Left cardiac atrium (tissue), 4 donors: ENCODE data around the gene DTX4. TPM values are rescaled to one million over a fixed set of nuclear protein-coding genes. Genes with fewer than 3 reads are reported as not detected.
A peak's percentile ranks its signal among the peaks of the same experiment; 100 is the strongest.

Experiments
- ATAC-seq, 2 donors: fragments of 200-7000 bp; cut with Tn5 transposase; one replicate each; pipeline ENCODE4 v1.9.1; 2020; ENCODE audit warnings: mild to moderate bottlenecking in 2 of 2, moderate library complexity in 2 of 2
- DNase-seq: peaks from one replicate; pipeline ENCODE4 v3.0.0-alpha.2; 2020
- intact Hi-C, 2 donors: fragments of 100-400 bp; cut with DNase I; formaldehyde crosslinking; loops; one replicate each; pipeline versions ENCODE4 v1.14.1 to v1.15.1; 2022 to 2023
- total RNA-seq, 2 donors: library from RNA; stranded (reverse); fragmentation: NEBNext Ultra II Directional; extraction: Animal tissue kit (Norgen Biotek cat#: 25700); gene quantifications; one replicate each; pipeline ENCODE4 v1.2.1, GENCODE V29; 2021
- donor health status: DM: no; HTN: yes; CAD: no.
- donor health status: DM: no; HTN: yes; CAD: no; lungs with severe emphysema.
- donor health status: DM: yes; HTN: yes; CAD: no.
- donor health status: Dilated cardiomyopathy.

The DTX4 gene
- total RNA-seq, 2 donors from 2014 or later, result 3.6 to 5.0 TPM

DNA sequence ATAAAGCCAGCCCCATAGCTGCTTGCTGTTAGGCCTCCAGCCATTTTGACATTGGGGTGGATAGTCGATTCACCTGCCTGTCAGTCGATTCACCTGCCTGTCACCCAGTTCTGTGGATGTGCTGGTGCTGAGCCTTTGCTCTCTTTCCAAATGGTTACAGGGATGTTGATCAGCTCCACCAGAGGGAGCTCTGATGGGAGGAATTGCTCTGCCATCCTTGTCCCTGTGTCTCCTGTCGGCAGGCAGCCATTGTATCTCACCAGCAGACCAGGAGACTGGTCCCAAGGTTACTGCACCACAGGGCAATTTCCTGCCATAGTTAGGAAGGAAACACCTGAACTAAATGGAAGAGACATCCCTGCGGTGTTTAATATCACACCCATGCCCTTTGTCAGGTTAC, 34.7 kb downstream of the DTX4 start:
- intact Hi-C loops, result loop anchor here (5.0 kb wide), 2 partner anchors 34 to 81 kb away; partner anchors contain the start of gene DTX4 (in 1 of the 2)
- ATAC-seq (peak; percentile 24 to 58), DNase-seq (peak; percentile 37)

DNA sequence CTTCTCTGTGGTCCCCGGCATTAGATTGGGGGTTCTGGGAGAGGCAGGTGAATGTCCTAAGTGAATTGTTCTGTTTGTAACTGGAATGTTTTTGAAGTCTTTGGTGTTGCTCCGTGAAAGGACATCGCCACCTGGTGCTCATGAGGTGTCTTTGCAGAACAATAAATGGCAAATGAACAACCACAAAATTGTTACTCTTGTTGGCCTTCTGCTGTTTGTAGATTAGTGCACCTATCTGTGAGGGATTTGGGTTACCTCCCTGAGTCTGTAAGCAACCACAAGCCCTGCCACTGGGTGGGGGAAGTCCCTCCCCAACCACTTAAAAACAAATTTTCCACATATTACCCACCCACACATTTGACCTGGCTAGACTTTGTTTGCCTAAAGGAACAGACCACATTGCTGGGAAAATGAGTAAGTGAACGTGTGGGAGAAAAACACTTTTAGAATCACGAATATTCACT, 36.1 kb downstream of the DTX4 start:
- ATAC-seq (peak; percentile 49 to 68), DNase-seq (peak; percentile 45)

DNA sequence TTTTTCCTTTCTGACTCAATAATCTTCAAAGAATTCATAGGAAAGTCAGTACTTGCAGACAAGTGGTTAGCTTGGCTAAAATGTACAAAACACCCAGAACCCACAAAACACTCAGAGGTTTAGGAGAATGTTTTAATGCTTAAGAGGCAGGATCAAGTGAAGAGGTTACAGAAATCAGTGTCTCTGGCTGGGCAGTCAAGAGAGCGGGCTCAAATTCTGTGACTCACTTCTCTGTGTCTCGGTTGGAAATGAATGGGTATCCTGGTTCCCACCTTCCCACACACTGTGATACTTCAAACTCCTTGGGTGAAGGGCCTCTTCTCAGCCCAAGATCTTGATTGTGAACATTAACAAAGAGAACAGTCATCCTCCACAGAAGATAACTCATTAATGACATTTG, 37.0 kb downstream of the DTX4 start:
- intact Hi-C loops, result loop anchor here (1.0 to 5.0 kb wide), 3 partner anchors 37 to 78 kb away; partner anchors contain the start of gene DTX4 (in 1 of the 2)
- DNase-seq (no peak), ATAC-seq (peak in 1 of 2 donors; percentile 33)

More for the DNA sequence above, 36.1 kb downstream of the DTX4 start:
- intact Hi-C loops, result loop anchor here (1.0 to 5.0 kb wide), 3 partner anchors 36 to 79 kb away; partner anchors contain the start of gene DTX4 (in 1 of the 2)

DNA sequence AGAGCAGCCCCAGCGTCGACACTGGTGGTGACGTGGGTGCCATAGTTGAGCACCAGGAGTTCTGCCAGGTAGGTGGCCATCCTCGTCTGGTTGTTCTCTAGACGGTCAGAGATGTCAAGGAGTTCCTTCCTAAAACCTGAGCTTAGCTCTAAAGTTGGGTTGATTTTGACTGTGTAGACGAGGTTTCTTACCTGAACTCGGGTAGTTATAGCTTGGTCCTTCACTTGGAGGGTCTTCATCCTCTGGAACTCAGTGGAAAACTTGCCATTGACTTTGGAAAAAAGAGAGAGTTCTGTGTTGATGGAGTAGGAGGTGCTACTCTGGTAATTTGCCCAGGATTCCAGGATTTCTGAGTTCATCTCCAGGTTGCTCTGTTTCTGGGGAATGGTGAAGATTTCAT, 40.3 kb downstream of the DTX4 start:
- no peak for DNase-seq
- ATAC-seq, result no peak
- intact Hi-C loops, result no loop called here

DNA sequence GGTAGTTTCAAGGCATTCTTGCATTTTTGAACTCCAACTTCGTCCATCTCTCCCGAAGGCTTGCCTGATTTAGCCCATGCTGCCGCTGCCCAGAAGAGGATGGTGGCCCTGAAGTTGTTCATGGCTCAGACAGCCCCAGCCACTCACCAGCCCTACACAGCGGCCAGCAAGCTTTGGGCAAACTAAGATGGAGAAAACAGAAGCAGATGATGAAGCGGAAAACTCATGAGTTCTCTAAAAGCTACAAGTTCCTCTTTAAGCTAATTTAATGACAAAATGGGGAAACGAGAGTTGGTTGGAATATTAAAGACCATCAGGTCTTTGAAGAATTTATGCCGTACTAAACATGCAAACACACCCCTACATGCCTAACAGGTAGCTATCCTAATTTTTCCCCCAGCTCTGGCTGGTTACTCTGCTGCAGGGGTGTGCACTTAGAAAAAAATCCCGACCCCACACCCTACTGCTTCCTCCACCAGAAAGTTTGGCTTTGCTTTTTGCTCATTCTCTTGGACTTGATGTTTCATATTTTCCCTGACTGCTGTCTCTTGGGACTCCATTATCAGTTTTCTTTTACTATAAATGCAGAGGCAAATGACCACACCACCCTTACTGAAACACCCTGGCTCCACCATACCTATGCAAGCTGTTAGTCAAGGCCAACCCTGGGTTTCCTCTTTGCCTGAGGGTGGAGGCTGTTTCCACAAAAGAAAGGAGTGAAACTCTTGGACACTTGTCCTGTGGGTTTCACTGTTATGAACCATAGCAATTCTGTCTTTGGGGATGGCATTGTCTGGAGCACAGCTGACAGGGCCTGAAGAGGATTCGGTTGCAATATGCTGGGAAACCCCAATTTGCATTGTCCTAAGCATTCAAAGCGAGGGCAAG, 41.1 kb downstream of the DTX4 start, which contains the start of gene MPEG1:
MPEG1 (minus strand) TSS at position 184 of the 888 bp plus-strand sequence; CDS start at position 122, 62 bp downstream.
- ATAC-seq (peak; percentile 26 to 44), DNase-seq (no peak)
- intact Hi-C loops, result no loop called here

DNA sequence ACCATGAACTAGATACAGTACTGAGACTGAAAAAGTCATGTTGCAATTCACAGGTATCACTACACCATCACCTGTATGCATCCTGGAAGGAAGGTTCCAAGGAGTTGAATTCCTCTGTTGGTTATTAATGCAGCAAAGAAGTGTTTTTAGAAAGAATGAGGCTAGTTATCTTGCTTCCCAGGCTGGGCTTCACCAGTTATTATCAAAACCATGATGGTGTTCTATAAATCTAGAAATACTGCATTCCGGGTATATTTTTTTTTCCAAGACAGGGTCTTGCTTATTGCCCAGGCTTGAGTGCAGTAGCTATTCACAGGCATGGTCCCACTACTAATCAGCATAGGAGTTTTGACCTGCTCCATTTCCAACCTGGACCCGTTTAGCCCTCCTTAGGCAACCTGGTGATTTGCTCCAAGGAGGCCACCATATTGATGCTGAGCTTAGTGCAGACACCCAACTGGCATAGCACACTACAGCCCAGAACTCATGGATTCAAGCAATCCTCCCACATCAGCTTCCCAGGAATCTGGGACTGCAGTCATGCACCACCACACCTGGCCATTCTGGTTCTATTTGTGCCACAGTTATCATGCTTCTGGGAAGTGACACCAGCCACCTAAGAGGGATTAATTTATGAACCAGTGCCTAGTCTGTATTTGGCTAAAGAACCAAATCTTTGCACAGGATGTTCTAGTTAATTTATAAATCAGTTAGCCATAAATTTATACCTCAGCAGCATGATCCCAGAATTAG, 42.4 kb downstream of the DTX4 start:
- no peak for ATAC-seq
- no peak for DNase-seq
- intact Hi-C loops, result no loop called here

DNA sequence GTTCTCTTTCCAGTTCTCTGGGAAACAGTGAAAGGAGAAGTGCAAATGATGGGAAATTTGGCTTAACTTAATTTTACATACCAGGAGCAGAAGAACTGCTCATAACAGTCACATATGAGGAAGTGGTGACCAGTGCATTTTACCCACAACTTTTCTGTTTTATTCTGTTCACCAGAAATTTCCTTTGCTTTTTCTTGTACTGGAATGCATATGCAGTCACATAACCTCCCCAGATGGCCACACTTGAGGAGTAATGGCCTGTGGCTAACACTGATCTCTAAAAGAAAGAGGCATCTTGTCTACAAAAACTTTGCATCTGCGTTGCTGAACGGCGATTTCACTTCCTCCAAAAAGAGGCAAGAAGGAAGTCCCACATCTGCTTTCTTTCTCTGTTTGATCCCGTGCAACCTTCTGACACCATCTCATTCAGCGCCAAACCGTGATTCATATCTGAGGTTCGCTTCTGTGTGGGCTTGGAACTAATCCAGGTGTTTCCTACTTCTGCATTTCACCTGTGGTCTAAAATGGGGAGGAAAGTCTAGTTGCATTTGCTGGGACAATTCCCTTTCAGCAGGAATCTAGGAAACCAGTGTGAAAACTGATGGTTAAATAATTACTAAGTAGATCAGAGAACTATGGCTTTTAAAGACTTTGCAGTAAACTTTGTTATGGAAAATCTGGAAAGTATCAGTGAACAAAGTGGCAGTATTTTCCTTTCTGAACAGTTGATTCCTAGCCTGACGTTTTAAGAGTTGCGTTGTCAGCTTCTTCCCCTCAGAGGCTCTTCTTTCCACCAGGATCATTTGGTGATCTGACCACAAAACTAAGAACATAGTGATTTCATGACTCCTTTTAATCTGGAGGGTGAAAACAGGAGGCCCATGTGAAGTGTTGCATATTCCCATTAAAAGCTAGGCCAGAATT, 45.0 kb downstream of the DTX4 start:
- ATAC-seq, result peak; percentile 48 to 61
- intact Hi-C loops, result no loop called here
- no peak for DNase-seq

DNA sequence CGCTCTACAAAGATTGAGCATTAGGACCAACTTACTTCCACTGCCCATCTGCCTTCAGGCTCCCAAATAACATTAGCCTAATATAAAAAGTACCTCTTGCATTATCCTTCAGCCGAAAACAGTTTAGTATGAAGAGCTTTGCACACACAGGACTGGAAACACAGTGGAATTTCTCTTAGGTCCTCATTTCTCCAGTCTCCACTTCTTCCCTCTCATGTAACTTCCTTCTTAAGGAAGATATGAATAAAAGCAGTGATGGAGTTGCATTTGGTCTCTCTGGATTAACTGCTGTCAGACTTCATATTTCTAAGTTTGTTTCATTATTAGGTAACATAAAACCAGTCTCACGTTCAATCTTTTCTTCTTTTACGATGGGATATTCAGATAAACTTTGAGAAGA, 46.4 kb downstream of the DTX4 start:
- DNase-seq, result no peak
- intact Hi-C loops, result no loop called here

DNA sequence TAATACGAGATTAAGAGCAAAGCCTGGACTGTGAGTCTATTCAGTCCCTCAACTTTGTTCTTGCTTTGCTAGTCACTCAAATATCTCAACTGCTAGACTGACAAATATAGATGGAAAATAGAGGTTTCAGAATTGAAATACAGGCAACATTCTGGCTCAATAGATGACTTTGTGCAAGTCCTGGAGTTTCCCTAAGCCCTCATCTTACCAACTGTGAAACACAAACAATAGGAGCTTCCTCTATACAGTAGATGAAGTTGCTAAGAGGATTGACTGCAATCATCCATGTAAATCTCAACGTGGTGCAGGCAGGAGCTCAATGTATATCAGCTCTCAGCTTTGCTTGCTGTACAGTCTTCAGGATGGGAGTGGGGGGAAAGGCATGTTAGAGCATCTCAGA, 47.0 kb downstream of the DTX4 start:
- intact Hi-C loops, result no loop called here
- no peak for DNase-seq
- no peak for ATAC-seq

More for the DNA sequence above, 46.4 kb downstream of the DTX4 start:
- no peak for ATAC-seq

DNA sequence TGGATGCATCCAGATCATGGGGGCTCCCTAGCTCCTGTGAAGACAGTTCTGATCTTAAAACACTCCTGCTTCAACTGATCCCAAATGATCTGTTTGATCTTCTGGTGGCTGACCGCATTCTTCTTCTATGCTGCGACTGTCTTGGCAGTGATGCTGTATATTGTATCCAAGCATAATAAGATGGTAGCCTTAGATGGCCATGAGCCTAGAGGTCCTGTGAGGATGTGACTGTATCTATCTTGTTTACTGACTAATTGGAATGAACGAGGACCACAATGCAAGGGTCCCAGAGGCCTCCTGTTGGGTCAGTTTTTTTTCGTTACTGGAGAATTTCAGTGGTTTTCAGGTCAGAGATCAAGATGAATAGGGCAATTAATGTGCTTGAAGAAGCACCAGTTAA, 47.9 kb downstream of the DTX4 start:
- DNase-seq, result no peak
- intact Hi-C loops, result no loop called here
- ATAC-seq, result no peak

DNA sequence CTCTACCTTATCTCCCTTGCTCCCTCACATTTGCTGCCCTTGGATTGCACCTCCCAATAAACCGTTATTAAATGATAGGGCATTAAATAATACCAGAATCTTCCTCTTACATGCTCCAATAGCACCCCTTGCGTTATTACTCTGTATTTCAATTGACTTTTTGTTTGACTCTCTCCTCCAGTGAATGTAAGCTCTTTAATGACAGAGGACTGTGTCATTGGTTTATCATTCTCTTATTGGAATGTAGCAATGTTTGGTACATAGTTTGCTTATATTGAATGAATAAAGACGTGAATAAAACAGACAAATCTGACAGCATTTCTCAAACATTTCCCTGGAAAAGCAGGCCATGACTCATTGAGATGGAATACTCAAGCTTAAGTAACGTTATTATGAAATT, 49.5 kb downstream of the DTX4 start:
- intact Hi-C loops, result no loop called here
- ATAC-seq (peak in 1 of 2 donors; percentile 10), DNase-seq (no peak)

DNA sequence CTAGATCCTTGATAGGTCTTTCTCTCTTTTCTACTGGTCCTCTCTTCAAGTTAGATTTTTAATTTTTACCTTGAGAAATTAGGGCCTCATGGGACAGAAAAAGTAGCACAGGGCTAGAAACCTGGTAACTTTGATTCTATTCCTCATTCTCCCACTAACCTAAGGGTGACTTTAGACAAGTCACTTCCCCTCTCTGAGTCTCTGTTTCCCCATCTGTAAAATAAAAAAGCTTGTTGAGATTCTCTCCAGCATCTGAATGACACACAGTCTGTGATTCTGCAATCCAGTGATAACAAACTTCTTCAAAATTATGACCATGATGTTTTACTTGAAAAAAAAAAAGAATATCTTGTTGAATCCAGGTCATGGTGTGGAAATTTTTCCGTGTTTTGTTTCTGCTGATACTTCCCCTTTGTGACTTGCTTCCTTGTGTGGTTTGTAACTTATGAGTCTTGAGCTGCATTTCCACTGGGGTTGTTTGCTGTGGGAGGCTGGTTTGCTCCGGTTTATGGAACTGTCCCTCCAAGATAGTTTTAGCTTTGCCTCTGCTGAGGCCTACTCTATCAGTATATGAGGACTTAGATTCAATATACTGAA, 50.6 kb downstream of the DTX4 start:
- intact Hi-C loops, result no loop called here
- ATAC-seq (peak in 1 of 2 donors; percentile 37), DNase-seq (no peak)

DNA sequence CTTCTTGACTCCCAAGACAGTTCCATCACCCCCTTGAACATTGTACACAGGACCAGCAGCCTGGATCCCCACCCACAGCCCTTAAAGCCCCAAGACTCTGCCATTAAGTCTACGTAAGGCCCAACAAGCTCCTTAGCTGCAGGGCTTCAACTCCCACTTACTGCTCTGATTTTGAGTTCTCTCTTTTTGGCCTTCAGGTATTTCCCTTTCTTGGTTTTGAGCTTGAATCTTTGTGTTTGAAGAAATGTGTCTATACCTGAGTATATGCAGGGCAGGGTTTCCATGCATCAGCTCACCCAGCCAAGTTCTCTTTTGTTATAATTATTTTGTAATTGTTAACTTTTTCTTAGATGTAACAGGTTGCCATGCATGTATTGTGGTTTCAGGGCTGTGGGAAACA, 51.2 kb downstream of the DTX4 start:
- no peak for DNase-seq
- no peak for ATAC-seq
- intact Hi-C loops, result no loop called here

DNA sequence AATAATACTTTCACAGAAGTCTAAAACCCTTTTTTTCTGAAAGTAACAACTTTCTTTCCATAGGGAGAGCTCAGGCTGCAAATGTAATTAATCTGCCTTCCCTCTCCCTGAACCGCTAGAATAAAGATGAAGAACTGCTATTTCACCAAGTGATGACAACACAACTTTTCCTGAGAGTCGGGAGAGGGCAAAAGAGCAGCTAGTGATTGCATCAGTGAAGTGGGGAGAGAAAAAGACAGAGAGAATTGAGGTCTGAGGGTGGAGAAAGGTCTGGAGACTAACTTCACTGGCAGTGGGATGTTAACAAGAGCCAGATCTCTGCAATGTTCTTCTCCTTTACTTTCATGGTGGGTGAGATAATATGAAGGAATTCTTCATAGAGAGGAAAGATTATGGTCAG, 51.7 kb downstream of the DTX4 start:
- DNase-seq (no peak), ATAC-seq (peak in 1 of 2 donors; percentile 30)
- intact Hi-C loops, result no loop called here

DNA sequence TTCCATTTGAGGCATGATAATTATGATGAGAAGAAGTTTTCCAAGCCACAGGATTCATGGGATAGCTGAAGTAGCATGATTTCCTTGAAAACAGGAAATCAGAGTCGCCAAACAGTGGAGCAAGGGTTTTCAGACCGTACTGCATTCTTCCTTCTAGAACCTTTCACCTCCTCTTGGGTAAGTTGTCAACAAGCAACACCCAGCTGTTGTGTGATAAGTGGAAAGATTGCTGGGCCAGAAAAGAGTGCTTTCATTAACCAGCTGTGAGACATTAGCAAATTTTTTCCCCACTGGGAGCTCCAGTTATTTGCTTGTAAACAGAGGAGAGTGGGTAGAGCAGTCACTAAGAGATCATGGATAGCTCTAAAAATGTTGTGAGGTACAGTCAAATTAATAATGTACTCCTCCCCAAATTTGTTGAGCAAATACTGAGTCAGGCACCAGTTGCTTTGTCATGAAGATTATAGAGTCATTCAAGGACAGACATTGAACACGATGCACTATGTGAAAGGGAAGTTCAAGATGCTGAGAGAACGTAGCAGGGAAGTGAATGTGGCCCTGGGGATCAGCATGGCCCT, 52.5 kb downstream of the DTX4 start:
- ATAC-seq, result peak; percentile 70 to 73
- intact Hi-C loops, result no loop called here
- no peak for DNase-seq

DNA sequence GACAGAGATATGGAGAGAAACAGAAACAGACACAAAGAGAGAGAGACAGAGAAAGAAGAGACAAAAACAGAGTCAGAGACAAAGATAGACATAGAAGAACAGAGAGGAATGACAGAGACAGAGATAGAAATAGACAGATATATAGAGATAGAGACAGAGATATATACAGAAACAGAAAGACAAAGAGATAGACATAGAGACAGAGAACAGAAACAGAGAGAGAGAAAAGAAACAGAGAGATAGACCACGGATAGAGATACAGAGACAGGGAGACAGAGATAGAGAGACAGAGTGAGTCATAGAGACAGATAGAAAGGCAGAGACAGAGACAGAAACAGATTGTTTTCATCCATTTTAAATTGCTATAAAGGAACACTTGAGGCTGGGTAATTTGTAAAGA, 53.1 kb downstream of the DTX4 start:
- intact Hi-C loops, result no loop called here
- DNase-seq (no peak), ATAC-seq (no peak)

DNA sequence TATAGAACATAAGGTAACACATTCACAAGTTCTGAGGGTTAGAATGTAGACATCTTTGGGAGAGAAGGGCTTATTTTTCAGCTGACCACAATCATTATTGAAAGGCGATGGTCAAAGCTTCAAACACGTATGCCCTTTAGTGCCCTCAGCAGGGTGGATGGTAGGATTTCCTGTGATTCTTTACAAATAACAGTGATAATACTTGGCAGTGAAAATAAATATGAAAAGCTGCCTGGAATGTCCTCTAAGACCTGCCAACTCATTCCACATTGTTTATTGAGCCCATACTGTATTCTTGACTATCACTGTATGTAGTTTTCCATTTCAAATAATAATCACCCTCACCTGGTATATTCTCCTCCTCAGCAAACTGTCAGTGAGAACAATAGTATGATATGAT, 54.5 kb downstream of the DTX4 start:
- DNase-seq, result no peak
- intact Hi-C loops, result no loop called here
- ATAC-seq, result no peak

DNA sequence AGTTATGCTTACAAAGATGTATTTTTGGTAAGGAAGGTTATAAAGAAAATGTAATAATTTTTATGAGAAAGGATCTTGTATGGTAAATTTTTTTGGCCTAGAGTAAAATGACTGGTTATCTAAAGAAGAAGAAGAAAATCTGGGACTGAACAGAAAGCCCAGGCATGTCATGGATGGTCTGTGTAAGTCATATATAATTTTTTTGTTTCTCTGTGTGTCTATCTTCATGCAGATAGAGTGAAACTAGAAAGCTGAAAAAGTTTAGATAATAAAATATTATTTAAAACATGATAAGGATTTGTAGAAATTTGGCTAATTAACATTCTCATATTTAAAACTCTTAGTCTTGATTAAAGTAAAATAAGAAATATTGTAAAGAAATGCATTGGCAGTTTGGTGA, 68.4 kb downstream of the DTX4 start:
- ATAC-seq, result no peak
- no peak for DNase-seq
- intact Hi-C loops, result no loop called here
